Erythroblast (primary cell): ENCODE data around the gene GPATCH4.

ENCODE experiments used
- GATA1 ChIP-seq: IDR thresholded peaks from 2 replicates; pipeline ENCODE4 v1.6.1; 2011; ENCODE audit warnings: low read depth, mild to moderate bottlenecking, control low read depth, low read length, moderate library complexity
- POLR2A ChIP-seq: IDR thresholded peaks from 2 replicates; pipeline ENCODE4 v1.6.1; 2011; ENCODE audit warnings: mild to moderate bottlenecking, low read length

DNA sequence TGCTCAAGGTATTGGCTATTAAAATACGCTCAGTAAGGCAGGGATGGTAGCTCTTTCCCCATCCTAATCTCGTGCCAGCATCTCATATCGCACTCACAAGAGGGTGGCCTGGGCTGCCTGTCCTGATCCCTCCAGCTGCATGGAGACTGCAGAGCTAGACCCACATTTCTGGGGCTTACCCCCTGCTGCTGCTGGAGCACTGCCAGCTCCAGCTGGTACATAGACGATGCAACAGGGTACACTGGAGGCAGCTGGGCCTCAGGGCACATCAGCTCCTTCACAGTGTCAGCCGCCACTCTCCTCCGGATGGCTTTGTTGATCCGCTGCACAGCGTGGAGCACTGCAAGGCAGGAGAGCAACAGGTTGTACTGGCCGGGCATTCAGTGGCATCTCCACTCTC is 44.9 kb downstream of the GPATCH4 start:
- no peak for TF ChIP-seq POLR2A
- no peak for TF ChIP-seq GATA1
